Parietal lobe (tissue), 1 donor: ENCODE data around the gene TRAM1L1. TPM values are rescaled to one million over a fixed set of nuclear protein-coding genes. Genes with fewer than 3 reads are reported as not detected.

Experiments
- total RNA-seq: library from RNA; depleted of rRNA; stranded (reverse); fragments of >200 nt; gene quantifications from one replicate; pipeline ENCODE4 v1.2.3, GENCODE V29; 2014

The TRAM1L1 gene
- 21.6 TPM for total RNA-seq

GRCh38 chr4:117084866-117085701 lies at the start of gene TRAM1L1:
TRAM1L1 (minus strand) TSS chr4:117085576; CDS start chr4:117085393, 183 bp downstream.

